COR-L47 (cell line): ENCODE results near the gene TCF12.

ENCODE experiments used
- DNase-seq: peaks from one replicate; lab custom pipeline; 2025; lab: John Stamatoyannopoulos, UW

The TCF12 gene

DNA sequence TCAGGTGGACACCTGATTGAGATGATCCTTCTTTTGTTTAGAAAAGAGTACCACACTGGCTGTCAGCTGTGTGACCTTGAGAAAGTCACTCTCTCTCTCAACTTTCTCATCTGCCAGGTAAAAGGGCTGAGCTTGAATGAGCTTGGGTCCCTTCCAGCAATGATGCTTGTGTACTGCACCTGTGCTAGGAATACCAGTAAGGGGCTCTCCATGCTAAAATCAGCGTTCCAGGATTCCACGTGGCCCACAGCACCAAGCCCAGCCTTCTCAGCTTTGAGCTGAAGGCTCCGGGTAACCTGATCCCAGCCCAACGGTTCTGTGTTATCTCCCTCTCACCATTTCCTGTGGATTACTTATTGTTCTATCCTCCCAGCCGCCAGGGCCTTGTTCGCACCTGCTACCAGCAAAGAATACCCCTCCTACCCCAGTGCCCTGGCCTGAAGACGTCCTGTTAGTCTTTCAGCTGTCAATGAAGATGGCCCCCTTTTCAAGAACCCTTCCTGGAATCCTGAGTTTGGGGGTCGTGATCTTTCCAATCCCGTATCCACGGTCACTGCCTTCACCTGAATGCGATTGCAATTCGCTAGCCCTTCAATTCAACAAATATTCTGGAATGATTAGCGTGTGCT is 403.6 kb downstream of the TCF12 start:
- DNase-seq, result peak; percentile 90

DNA sequence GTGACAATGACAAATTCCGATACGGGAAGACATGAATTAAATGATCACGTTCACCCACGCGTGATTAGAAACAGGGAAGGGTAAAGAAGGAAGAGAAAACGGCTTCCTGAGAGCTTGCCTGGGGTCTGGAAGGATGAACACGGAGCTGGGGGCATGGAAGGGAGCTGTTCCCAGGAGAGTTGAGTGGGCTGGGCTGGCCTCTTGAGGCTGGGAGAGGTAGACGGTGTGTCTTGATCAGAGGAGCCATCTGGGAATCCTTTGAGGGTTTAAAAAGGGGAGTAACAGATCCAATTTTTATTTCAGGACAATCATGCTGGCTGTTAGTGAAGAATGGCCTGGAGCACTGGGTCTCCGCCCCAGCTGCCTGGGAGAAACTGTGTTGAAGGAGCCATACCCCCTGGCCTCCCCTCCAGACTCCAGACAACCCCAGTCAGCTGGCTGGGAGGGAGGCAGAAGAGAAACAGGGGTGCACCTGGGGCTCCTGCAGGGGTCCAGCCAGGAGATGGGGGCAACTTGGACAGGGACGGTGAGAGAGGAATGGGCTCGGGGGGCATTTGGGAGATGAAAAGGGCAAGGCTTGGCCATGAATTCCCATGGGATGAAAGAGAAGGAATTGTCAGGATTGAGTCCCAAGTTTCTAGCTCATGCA is 404.3 kb downstream of the TCF12 start:
- no peak for DNase-seq

DNA sequence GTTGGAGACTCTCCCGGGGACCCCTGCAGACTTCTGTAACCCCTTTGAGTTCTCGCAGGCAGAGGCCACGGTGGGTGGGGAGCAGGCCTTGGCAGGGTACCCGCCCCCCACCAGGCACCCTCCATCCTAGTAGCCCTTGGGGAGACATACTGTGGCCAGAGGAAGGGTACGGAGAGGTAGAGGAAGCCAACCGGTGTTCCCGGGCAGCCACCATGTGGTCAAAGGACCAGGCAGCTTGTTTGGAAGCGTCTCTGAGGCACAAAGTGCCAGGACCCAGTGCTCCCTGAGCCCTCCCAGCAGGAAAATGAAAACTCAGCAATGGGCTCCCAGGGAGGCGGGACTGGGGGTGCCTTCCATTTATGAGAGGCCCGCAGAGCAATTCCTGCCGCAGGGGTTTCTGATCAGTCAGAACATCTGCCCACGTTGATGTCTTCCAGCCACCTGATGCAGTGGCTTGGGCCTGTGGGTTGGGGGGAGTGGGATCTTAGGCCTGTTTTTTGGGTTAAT is 404.9 kb downstream of the TCF12 start:
- peak; percentile 71 for DNase-seq

DNA sequence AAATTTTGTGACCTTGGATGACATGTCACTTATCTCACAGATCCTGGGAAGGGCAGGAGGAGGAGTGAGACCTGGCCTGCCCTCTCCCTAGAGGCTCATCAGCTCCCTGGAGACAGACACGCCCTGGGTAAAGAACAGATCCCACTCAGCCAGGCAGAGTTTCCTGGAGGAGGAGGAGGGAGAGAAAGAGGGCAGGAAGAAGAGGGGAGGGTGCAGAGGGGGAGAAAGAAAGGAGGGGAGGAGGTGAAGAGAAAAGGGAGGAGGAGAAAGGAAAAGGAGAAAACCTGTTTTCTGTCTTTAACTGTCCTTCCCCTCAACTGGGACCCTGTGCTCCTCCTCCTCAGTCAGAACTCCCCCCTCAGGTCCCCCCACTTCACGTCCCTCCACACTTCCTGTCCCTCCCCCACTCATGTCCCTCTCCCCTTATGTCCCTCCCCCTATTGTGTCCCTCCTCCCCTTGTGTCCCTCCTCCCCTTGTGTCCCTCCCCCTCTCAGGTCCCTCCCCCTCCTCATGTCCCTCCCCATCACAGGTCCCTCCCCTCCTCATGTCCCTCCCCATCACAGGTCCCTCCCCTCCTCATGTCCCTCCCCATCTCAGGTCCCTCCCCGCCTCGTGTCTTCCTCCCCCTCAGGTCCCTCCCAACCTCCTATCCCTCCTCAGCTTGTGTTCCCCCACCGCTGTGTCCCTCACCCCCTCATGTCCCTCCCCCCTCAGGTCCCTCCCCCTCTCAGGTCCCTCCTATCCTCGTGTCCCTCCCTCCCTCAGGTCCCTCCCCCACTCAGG is 405.6 kb downstream of the TCF12 start:
- DNase-seq, result peak; percentile 95

DNA sequence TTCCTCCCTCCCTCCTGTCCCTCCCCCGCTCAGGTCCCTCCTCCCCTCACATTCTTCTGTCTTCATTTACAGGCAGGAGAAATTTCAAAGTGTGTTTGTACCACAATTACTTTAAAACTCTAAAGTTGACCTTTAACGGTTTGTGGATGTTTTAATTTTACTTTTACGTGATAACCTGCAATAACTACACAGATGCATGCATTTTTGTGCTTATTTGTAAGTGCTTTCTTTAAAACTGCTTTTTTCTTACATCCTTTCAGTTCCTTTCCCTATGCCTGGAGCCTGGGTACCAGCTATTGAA is 406.1 kb downstream of the TCF12 start:
- DNase-seq, result no peak

DNA sequence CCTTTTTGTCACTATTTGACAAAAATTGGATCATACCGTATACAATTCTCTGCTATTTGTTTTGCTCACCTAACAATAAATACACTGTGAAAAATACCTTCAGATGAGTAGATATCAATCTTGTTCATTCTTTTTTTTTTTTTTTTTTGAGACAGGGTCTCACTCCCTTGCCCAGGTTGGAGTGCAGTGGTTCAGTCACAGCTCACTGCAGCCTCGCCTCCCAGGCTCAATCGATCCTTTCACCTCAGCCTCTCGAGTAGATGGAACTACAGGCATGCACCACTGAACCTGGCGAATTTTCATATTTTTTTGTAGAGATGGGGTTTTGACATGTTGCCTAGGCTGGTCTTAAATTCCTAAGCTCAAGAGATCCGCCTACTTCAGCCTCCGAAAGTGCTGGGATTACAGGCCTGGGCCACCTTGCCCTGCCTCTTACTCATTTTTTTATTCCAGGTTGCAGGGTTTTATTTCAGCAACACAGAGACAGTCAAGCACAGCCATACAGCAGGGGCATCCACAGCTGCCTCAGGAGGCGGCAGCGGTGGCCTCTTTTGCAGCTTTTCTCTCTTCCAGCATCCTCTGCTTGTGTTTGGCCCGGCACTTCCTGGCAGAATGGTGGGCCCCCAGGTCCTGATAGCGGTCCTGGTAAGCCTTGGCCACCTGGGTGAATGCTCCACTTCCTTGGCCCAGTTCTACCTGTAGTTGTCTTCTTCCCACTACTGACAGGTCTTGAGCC is 406.7 kb downstream of the TCF12 start:
- DNase-seq, result no peak

DNA sequence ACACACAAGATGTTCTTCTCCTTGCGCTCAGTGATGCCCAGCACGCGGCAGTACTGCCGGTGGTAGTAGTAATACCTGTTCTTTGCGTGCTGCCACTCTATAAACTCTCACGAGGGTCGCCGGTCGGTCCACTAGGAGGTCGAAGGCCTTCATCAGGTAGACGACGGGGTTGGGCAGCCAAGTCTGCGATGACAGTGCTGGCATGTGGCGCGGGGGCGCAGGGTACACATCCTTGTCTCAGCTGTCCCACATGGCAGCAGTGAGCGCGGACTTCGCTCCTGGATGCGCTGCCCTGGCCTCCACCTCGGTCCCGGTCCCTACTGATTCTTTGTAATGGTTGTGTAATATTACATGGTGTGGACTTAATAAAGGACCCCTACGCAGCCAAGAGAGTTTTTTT is 407.8 kb downstream of the TCF12 start:
- no peak for DNase-seq

DNA sequence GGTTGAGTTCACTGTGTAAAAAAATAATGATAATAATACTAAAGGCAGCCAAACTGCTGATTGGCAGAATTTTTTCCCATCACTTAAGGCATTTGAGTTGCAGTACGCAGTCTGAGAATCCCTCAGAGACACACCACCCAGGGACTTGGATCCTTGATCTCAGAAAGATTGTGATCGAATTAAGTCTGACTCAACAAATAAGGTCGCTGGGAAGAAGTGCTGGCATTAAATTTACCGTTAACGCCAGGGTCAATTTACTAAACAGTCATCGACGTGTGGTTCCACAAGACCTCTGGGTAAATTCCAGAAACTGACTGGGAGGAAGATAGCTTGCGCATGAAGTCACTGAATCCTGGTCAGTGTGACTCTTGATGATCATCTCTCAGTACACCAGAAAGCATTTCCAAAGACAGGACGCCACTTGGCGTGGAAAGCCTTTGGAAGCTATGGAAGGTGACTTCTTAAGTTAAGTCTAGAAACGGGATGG is 409.6 kb downstream of the TCF12 start:
- DNase-seq, result no peak

DNA sequence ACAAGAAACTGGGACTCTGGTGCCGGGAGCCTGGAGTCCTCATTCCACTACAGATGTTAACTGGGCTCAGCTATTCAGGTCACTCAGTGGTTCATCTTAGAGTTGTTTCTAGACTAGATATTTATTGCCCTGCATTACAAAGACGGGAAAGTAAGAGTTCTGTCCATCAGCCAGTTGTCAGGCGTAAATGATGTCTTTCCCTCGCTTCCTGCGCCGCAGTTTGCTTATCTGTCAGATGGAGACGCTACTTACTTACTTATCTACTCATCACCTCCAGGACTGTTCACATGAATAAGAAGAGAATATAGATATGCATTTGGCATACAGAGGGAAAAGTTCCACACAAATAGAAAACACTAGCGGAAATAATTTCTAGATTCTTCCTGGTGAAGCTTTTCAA is 410.0 kb downstream of the TCF12 start:
- DNase-seq, result no peak

DNA sequence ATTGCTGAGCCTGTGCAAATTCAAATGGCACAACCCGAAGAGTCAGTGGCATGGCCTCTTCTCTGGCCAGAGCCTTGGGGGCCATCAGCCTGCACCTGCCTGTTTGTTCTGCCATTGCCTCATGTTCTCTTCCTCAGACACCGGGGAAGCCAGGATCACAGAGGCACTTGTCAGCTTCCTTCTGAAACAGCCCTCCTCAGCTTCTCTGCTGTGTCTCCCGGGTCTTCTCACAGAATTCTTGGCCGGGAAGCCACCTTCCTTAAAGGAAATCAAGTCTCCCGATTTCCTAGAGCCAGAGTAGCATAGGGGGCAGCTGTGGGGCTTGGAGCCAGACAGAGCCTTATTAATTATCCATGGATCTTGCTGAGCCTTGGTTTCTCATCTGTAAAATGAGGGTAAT is 410.5 kb downstream of the TCF12 start:
- no peak for DNase-seq

DNA sequence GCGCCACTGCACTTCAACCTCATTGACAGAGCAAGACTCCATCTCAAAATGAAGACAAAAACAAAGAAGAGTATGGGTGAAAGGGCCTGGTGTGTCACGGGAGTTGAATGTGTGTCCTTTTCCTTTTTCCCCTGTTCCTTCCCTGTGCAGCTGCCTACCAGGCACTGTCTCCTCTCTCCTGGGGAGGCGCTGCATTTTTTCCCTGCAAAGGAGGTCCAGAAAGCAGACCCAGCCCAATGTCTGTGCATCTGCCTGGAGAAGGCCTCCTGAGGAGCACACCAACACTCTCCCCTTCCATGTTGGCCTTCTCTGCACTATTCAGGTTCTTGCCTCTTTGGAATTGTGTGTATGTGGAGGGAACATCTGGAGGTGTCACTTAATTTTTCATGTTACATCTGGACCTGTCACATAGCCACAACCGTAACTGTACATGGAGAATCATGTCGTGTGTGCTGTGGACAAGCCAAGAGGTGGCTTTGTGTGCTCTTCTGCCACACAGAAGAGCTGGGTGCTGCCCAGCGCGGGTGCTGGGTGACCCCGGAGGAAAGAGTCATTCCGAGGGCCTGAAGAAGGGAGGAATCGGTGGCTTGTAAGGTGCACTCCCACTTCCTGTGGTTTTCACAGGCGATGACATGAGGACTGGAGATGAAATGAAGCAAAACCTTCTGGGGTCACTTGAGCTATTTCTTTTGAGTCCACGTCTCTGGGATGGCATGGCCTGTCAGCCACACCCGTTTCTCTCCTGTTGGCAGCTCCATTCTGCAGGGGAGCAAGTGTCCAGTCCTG is 411.3 kb downstream of the TCF12 start:
- DNase-seq, result no peak

DNA sequence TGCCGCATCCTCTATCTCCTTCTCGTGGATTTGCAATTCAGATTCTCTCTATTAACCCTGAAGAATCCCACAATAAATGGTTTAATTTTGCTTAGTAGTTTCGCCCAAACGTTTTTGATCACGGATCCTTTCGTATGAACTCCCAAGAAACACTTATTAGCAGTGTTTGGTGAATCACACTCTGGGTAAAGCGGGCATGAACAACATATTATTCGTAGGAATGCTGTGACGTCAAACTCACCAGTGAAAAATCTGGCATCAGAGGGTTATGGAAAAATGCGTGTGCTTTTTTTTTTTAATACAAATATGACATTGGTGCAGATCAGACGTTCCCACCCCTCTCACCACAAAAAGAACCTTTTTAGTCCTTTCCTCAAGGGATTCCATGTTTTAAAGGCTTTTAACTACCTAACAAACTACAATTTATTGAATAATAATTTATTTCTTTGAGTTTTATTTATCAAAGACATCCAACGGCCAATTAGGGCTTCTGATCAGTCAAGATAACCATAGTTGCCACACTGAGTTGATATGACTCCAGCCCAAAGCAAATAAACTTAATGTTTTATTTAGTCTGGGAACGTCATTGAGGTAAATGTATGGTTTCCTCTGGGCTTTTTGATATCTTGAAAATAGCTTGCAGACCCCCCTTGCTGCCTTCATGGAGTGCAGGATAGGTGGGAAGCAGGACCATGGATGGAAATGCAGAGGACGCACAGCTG is 412.3 kb downstream of the TCF12 start:
- DNase-seq, result no peak

DNA sequence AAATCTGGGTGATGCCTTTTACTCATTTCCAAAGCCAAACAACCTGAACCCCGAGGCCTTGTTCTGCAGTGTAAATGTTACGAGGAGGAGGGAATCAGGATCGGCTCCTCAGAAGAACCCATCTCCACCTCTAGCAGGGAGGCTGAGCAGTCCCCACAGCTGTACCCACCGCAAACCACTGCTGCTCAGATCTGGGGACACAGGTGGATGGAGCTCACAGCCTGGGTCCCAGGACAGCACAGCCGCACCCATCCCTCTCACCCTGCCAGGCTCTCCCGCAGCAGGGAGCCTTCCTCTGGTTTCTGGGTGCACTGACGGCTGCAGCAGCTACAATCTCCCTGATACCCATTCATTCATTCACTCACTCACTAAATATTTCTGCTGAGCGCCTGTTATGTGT is 413.9 kb downstream of the TCF12 start:
- DNase-seq, result no peak

DNA sequence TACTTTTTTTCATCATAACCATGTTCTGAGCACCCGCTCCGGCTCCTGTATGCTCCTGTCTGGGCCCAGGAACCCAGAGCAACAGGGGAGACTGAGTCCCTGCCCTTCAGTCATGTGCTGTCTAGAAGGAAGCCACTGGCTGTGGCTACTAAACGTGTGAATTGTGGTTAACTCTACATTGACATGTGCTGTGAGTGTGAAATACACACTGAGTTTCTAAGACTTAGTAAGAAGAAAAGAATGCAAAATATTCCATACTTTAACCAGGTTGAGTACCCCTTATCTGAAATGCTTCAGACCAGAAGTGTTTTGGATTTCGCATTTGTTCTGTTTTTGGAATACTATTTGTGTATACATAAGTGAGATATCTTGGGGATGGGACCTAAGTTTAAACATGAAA is 415.0 kb downstream of the TCF12 start:
- DNase-seq, result no peak

DNA sequence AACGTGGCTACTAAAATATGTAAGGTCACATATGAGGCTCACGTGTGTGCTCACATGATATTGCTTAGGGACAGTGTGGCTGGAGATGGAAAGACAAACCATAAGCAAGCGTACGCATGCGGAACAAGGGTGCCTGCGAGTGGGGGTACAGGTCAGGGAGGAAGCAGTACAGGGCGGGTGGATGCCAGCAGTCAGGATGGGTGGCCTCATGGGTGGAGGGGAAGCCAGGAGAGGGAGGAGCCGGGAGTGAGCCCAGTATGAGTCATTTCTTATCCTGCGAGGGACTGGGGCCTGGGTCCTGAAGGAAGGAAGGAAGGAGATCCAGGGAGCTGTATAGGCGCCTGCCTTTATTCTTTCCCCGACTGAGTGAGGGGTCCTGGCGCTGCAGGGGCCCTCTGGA is 415.8 kb downstream of the TCF12 start:
- DNase-seq, result no peak

DNA sequence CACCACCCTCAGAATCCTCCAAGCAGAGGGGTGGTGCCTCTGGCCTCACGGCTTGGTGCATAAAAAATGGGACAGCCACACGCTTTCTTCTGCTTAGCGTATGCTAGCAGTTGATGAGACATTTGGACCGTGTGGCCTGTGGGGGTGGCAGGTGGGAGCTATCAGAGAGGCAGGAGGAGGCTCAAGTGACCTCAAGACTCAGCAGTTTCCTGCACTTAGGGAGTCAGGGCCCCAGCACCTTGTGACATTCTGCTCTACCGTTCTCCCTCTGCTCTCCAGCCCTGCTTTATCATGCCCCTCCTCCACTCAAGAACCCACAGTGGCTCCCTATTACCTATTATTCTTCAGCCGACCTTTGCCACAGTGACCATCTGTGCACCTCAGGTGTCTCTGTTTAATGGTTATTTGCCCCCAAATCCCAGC is 416.9 kb downstream of the TCF12 start:
- DNase-seq, result no peak

DNA sequence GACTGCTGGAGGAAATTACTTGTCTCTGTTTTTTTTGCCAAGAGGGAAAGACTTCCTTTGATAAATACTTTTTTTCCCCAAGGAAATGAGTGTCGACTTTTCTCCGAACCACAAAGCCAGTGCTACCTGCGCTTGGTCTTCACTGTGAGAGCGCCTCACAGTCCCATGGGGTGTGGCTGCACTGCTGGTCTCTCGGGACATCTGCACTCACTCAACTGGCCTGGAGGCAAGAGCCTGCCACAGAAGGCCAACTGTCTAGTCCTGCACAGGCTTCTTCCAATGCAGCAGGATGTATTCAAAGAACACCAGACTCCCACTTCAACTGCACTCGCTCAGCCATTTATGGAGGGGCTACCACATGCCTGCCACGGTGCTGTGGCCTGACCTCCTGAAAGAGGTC is 417.3 kb downstream of the TCF12 start:
- no peak for DNase-seq

DNA sequence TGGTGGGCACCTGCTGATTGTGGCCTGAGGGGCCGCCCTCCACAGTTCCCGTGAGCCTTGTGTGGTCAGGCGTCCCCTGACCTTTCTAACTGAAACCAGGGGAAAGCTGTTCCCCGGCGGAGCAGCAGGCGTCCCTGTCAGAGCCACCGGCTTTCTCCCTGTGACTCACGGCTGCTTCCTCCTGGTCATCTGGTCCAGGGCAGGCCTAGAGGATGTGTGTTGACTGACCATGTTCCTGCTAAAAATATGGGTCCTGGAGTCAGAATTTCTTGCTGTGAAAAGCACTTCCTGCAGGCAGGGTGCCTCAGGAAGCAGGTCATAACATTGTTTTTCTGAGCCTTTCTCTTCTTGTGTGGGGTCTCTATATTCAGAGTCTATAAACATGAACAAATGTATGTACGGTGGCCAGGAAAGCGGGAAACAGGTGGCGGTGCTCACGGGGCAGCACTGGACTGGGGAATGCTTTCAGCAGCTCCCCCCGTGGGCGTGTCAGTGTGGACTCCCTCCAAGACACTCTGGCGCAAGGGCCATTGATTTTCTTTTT is 419.5 kb downstream of the TCF12 start:
- no peak for DNase-seq

DNA sequence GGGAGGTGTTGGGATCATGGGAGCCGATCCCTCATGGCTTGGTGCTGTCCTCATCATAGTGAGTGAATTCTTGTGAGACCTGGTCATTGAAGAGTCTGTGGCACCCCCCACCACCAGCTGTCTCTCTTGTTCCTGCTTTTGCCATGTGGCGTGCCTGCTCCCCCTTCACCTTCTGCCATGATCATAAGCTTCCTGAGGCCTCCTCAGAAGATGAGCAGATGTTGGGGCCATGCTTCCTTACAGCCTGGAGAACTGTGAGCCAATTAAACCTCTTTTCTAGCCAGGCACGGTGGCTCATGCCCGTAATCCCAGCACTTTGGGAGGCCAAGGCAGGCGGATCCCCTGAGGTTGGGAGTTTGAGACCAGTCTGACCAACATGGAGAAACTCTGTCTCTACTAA is 420.9 kb downstream of the TCF12 start:
- DNase-seq, result no peak
